Liver (tissue), 9 donors: Measurements from ENCODE around the gene DEFB124. TPM values are rescaled to one million over a fixed set of nuclear protein-coding genes. Genes with fewer than 3 reads are reported as not detected.
"Not testable (repeated sequence)": the region's sequence is repeated elsewhere in the genome, so short reads cannot be mapped to it uniquely, and the experiment has no call there.

ENCODE experiments used
- DNase-seq: peaks from one replicate; pipeline ENCODE4 v3.0.0-alpha.2; 2017; ENCODE audit warnings: low spot score
- H3K27ac ChIP-seq, 2 donors: one replicate each; pipeline ENCODE4 v1.7.0; 2013; ENCODE audit warnings: inconsistent platforms in 2 of 2, low read length in 2 of 2, control low read depth in 1 of 2, low read depth in 1 of 2, mild to moderate bottlenecking in 1 of 2
- H3K27me3 ChIP-seq, 4 donors: one replicate each; pipeline versions ENCODE4 v1.6.1 to v1.7.0; 2013; ENCODE audit warnings: low read length in 3 of 4, inconsistent platforms in 1 of 4, mild to moderate bottlenecking in 1 of 4, moderate library complexity in 1 of 4; ENCODE audit not compliant: control insufficient read depth in 4 of 4, insufficient read depth in 4 of 4
- H3K36me3 ChIP-seq, 4 donors: one replicate each; pipeline versions ENCODE4 v1.6.1 to v1.7.0; 2013; ENCODE audit warnings: low read length in 3 of 4, mild to moderate bottlenecking in 3 of 4, low read depth in 1 of 4, moderate library complexity in 1 of 4; ENCODE audit not compliant: control insufficient read depth in 4 of 4, insufficient read depth in 3 of 4
- H3K4me1 ChIP-seq, 4 donors: one replicate each; pipeline versions ENCODE4 v1.6.1 to v1.7.0; 2013; ENCODE audit warnings: low read length in 3 of 4, mild to moderate bottlenecking in 3 of 4, moderate library complexity in 1 of 4; ENCODE audit not compliant: control insufficient read depth in 4 of 4, insufficient read depth in 4 of 4
- H3K4me3 ChIP-seq, 3 donors: one replicate each; pipeline versions ENCODE4 v1.6.1 to v1.7.0; 2013; ENCODE audit warnings: low read length in 3 of 3, control low read depth in 1 of 3, low read depth in 1 of 3, mild to moderate bottlenecking in 1 of 3
- H3K9ac ChIP-seq, 2 donors: one replicate each; pipeline ENCODE4 v1.7.0; 2013; ENCODE audit warnings: low read length in 2 of 2, mild to moderate bottlenecking in 2 of 2, moderate library complexity in 2 of 2, control low read depth in 1 of 2, low read depth in 1 of 2
- H3K9me3 ChIP-seq, 4 donors: one replicate each; pipeline versions ENCODE4 v1.6.1 to v1.7.0; 2013; ENCODE audit warnings: low read length in 3 of 4; ENCODE audit not compliant: control insufficient read depth in 4 of 4
- FOXA1 ChIP-seq: IDR thresholded peaks from 2 replicates; pipeline ENCODE4 v1.6.1; 2016; ENCODE audit warnings: antibody characterized with exemption
- FOXA2 ChIP-seq: IDR thresholded peaks from 2 replicates; pipeline ENCODE4 v1.6.1; 2016; ENCODE audit warnings: antibody characterized with exemption
- HNF4G ChIP-seq: IDR thresholded peaks from 2 replicates; pipeline ENCODE4 v1.6.1; 2016; ENCODE audit warnings: antibody characterized with exemption
- NR2F2 ChIP-seq: IDR thresholded peaks from 2 replicates; pipeline ENCODE4 v1.6.1; 2016; ENCODE audit warnings: antibody characterized with exemption
- RAD21 ChIP-seq, 2 donors: IDR thresholded peaks; 2 replicates each; pipeline ENCODE4 v1.6.1; 2016; ENCODE audit warnings: antibody characterized with exemption in 2 of 2, mild to moderate bottlenecking in 2 of 2
- RXRA ChIP-seq, 2 donors: IDR thresholded peaks; 2 replicates each; pipeline ENCODE4 v1.6.1; 2017 to 2018; ENCODE audit warnings: antibody characterized with exemption in 2 of 2, mild to moderate bottlenecking in 1 of 2
- TAF1 ChIP-seq: conservative IDR thresholded peaks from 2 replicates; pipeline ENCODE4 v1.6.1; 2016; ENCODE audit warnings: antibody characterized with exemption, mild to moderate bottlenecking
- YY1 ChIP-seq: IDR thresholded peaks from 2 replicates; pipeline ENCODE4 v1.6.1; 2016; ENCODE audit warnings: antibody characterized with exemption, mild to moderate bottlenecking
- WGBS: extraction: QIAGEN DNeasy Blood & Tissue Kit; methylation state at CpG from one replicate; pipeline ENCODE4 v1.1.7; 2013; 5-methylcytosine and 5-hydroxymethylcytosine counted together
- polyA plus RNA-seq, 2 donors: library from polyadenylated mRNA; stranded (reverse) in 1 of 2; unstranded in 1 of 2; fragments of 200-250 nt in 1 of 2; fragments of >200 nt in 1 of 2; fragmentation: Nextera tagmentation in 1 of 2; extraction: Ambion mirVana in 1 of 2; gene quantifications; one replicate each; pipeline versions ENCODE4 v1.2.1 to v1.2.3, GENCODE V29; 2013 to 2015
- total RNA-seq, 2 donors: library from RNA; depleted of rRNA; stranded (reverse); fragments of >200 nt; gene quantifications; one replicate each; pipeline ENCODE4 v1.2.3, GENCODE V29; 2014
- TF ChIP-seq, protein P1 (sequence below): fragments of 150-350 bp; IDR thresholded peaks from 2 replicates; pipeline ENCODE4 v1.5.1; 2017; ENCODE audit warnings: improper control_type of control experiment, low read depth, low read length; ENCODE audit not compliant: missing input control
- TF ChIP-seq, protein P2 (sequence below): IDR thresholded peaks from 2 replicates; pipeline ENCODE4 v1.6.1; 2016; ENCODE audit warnings: antibody characterized with exemption, mild to moderate bottlenecking
- TF ChIP-seq, protein P3 (sequence below): IDR thresholded peaks from 2 replicates; pipeline ENCODE4 v1.6.1; 2016; ENCODE audit warnings: antibody characterized with exemption
- donor health status: healthy.
- donor health status: healthy.
- donor health status: healthy.
- donor health status: healthy.
- donor health status: healthy.

DEFB124 gene
- total and polyA plus RNA-seq, 4 donors = not detected

DNA sequence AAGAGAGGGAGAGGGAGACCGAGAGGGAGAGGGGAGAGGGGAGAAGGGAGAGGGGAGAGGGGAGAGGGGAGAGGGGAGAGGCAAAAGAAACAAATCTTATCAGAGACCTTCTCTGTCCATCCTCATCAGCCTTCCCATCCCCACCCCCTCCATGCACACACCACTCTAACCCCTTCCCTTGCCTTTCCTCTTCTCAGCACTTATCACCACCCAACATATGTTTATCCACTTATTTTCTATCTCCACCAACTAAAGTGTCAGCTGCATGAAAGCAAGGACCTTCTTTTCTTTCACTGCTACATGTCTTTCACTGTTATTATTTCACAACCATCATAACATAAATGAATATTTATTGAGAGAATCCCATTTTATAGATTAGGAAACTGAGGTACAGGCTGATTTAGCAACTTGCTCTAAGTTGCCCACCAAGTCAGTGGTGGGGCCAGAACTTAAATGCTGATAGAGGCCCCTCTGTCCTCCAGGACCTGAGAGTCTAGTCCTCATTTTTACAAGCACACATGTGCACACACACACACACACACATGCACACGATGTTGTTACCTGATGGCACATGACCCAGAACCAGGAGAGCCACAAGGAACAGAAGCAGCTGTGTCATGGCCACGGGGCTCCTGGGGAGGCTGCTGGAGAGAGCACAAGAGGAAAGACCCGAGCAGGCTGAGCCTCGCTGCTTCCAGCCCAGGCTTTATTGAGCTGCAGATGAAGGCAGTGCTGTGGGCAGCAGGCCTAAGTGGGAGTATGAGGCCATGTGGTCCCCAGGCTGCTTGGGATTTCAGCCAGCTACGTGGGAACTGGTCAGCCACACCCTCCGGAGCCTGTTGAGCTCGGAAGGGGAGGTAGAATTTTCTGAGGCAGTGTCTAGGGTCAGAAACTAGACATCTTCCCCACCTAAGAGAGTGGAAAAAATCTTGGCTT is 2.3 kb downstream of the DEFB124 start:
- no peak for DNase-seq
- H3K9me3 ChIP-seq = no peaks in the 10 kb centered on the region
- H3K27me3 ChIP-seq = peaks cover 3 to 12% (median 8%) of the 10 kb centered on the region in 4 donors
- no peak overlapping the region for H3K27ac ChIP-seq
- no peak overlapping the region for H3K9ac ChIP-seq
- peaks cover 0 to 8% (median under 1%) of the 10 kb centered on the region in 4 donors for H3K4me1 ChIP-seq
- H3K4me3 ChIP-seq = no peak overlapping the region
- H3K36me3 ChIP-seq = no peaks in the 10 kb centered on the region
- WGBS = 72% methylated on average over 7 of the region's 8 CpGs
- TF ChIP-seq TAF1 (no peak), FOXA1 (no peak), FOXA2 (no peak), HNF4G (no peak)
- TF ChIP-seq, protein P1, sequence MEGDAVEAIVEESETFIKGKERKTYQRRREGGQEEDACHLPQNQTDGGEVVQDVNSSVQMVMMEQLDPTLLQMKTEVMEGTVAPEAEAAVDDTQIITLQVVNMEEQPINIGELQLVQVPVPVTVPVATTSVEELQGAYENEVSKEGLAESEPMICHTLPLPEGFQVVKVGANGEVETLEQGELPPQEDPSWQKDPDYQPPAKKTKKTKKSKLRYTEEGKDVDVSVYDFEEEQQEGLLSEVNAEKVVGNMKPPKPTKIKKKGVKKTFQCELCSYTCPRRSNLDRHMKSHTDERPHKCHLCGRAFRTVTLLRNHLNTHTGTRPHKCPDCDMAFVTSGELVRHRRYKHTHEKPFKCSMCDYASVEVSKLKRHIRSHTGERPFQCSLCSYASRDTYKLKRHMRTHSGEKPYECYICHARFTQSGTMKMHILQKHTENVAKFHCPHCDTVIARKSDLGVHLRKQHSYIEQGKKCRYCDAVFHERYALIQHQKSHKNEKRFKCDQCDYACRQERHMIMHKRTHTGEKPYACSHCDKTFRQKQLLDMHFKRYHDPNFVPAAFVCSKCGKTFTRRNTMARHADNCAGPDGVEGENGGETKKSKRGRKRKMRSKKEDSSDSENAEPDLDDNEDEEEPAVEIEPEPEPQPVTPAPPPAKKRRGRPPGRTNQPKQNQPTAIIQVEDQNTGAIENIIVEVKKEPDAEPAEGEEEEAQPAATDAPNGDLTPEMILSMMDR = no peak

- H3K4me3 ChIP-seq, H3K9ac ChIP-seq, H3K36me3 ChIP-seq, H3K27ac ChIP-seq, H3K9me3 ChIP-seq, H3K4me1 ChIP-seq, DNase-seq, H3K27me3 ChIP-seq: not testable (repeated sequence)
- 95% methylated on average over 28 of the region's 33 CpGs for WGBS
Measured at GRCh38 chr20:31470946-31471345, 4.0 kb downstream of the DEFB124 start.

GRCh38 chr20:31454361-31454760 is 20.6 kb downstream of the DEFB124 start:
- TF ChIP-seq RAD21 (IDR thresholded peaks at IDR 0.05) = no peak
- TF ChIP-seq YY1 = no peak
- TF ChIP-seq RXRA (IDR thresholded peaks at IDR 0.05) = no peak
- TF ChIP-seq TAF1 = no peak
- no peak for TF ChIP-seq FOXA1
- TF ChIP-seq NR2F2 = no peak
- TF ChIP-seq, protein P2, sequence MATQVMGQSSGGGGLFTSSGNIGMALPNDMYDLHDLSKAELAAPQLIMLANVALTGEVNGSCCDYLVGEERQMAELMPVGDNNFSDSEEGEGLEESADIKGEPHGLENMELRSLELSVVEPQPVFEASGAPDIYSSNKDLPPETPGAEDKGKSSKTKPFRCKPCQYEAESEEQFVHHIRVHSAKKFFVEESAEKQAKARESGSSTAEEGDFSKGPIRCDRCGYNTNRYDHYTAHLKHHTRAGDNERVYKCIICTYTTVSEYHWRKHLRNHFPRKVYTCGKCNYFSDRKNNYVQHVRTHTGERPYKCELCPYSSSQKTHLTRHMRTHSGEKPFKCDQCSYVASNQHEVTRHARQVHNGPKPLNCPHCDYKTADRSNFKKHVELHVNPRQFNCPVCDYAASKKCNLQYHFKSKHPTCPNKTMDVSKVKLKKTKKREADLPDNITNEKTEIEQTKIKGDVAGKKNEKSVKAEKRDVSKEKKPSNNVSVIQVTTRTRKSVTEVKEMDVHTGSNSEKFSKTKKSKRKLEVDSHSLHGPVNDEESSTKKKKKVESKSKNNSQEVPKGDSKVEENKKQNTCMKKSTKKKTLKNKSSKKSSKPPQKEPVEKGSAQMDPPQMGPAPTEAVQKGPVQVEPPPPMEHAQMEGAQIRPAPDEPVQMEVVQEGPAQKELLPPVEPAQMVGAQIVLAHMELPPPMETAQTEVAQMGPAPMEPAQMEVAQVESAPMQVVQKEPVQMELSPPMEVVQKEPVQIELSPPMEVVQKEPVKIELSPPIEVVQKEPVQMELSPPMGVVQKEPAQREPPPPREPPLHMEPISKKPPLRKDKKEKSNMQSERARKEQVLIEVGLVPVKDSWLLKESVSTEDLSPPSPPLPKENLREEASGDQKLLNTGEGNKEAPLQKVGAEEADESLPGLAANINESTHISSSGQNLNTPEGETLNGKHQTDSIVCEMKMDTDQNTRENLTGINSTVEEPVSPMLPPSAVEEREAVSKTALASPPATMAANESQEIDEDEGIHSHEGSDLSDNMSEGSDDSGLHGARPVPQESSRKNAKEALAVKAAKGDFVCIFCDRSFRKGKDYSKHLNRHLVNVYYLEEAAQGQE = no peak
- TF ChIP-seq, protein P3, sequence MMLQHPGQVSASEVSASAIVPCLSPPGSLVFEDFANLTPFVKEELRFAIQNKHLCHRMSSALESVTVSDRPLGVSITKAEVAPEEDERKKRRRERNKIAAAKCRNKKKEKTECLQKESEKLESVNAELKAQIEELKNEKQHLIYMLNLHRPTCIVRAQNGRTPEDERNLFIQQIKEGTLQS = no peak
- H3K4me1 ChIP-seq = no peaks in the 10 kb centered on the region
- 87% methylated on average over 1 of the region's 1 CpG for WGBS

More at GRCh38 chr20:31454361-31454760, 20.6 kb downstream of the DEFB124 start:
- H3K9ac ChIP-seq = no peak overlapping the region
- H3K27ac ChIP-seq = no peak overlapping the region
- no peak for DNase-seq
- no peaks in the 10 kb centered on the region for H3K9me3 ChIP-seq
- H3K27me3 ChIP-seq = peaks cover 0 to 2% (median 0%) of the 10 kb centered on the region in 4 donors
- H3K36me3 ChIP-seq = no peaks in the 10 kb centered on the region
- H3K4me3 ChIP-seq = no peak overlapping the region
